ES-I3 (cell line): Measurements from ENCODE around the gene THAP8.

Experiments used
- H3K36me3 ChIP-seq: 2 replicates; pipeline ENCODE4 v1.6.1; 2013; ENCODE audit warnings: mild to moderate bottlenecking, low read length, control low read depth, moderate library complexity; ENCODE audit not compliant: insufficient read depth
- H3K4me1 ChIP-seq: 2 replicates; pipeline ENCODE4 v1.6.1; 2013; ENCODE audit warnings: mild to moderate bottlenecking, control low read depth, low read length; ENCODE audit not compliant: insufficient read depth
- H3K9ac ChIP-seq: 2 replicates; pipeline ENCODE4 v1.6.1; 2013; ENCODE audit warnings: low read depth, mild to moderate bottlenecking, low read length, moderate library complexity
- H3K9me3 ChIP-seq: 2 replicates; pipeline ENCODE4 v1.6.1; 2013; ENCODE audit warnings: mild to moderate bottlenecking, low read length, moderate library complexity; ENCODE audit not compliant: control insufficient read depth, insufficient read depth

The THAP8 gene

DNA sequence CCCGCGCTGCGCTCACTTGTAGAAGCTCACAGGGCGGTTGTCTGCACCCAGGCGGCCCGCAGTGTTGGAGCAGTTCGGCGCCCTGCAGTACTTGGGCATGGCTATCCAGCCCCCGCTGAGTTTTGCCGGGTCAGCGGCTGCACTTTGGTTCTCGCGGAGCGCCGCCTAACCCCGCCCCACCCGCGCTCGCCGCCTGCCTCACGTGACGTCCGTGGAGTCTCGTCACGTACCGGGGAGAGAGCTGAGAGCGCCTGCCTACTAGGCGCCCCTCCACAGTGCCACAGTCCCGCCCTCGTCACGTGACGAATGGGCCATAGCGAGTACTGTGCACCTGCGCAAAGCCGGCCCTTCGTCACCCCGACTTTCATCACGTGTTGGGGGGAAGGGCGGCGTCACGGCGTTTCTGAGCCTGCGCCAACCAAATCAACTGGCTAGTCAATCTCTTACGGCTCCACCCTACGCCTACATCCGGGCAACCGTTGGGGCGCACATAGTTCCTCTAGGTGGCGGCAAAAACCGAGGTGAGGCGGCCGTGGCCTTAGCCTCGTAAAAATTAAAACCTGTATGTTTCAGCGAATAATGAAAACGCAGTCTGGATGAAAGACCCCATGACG lies at the start of gene THAP8:
THAP8 (minus strand) TSS at position 167 of the 614 bp plus-strand sequence; CDS start at position 99, 68 bp downstream.
- Histone ChIP-seq H3K9ac (peak within 1 kb of the TSS; percentile 87), H3K36me3 (no peaks in the 10 kb centered on the region), H3K4me1 (peaks cover 7% of the 10 kb centered on the region), H3K9me3 (no peaks in the 10 kb centered on the region)

GRCh38 chr19:36103040-36103626 lies 49.0 kb upstream of the THAP8 start:
- Histone ChIP-seq H3K9ac (no peak overlapping the region), H3K4me1 (no peaks in the 10 kb centered on the region), H3K36me3 (peaks cover 22% of the 10 kb centered on the region; the same call in 1 of the 2 replicates), H3K9me3 (no peaks in the 10 kb centered on the region)

DNA sequence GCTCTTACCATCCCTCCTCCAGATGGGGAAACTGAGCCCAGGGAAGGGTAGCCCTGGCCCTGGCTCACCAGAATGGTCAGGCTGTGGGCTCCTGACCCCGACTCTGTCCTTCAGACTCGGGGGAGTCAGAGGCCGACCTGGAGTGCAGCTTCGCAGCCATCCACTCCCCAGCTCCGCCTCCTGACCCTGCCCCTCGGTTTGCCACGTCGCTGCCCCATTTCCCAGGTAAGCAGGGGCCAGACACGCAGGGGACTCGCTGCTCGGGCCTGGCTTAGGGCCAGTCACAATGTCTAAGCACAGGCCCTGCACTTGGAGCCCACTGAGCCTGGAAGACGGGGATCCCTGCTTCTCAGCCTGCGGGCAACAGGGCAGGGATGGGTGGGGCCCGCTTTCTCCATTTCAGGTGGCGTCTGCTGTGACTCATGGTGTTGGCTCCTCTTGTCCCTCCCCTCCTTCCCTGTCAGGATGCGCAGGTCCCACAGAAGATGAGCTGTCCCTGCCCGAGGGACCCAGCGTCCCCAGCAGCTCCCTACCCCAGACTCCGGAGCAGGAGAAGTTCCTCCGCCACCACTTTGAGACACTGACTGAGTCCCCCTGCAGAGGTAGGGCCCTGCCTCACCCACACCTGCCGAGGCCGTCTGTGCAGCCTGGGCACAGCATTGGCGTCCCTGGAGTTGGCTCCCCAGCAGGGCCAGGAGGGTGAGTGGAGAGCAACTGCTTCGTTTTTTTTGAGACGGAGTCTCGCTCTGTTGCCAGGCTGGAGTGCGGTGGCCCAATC lies 47.7 kb upstream of the THAP8 start:
- Histone ChIP-seq H3K4me1 (no peaks in the 10 kb centered on the region), H3K36me3 (peaks cover 22% of the 10 kb centered on the region; the same call in 1 of the 2 replicates), H3K9me3 (no peaks in the 10 kb centered on the region)

GRCh38 chr19:36100476-36100875 lies 46.4 kb upstream of the THAP8 start:
- no peaks in the 10 kb centered on the region for H3K4me1 ChIP-seq
- no peak overlapping the region for H3K9ac ChIP-seq
- peaks cover 22% of the 10 kb centered on the region; the same call in 1 of the 2 replicates for H3K36me3 ChIP-seq
- no peaks in the 10 kb centered on the region for H3K9me3 ChIP-seq

More for the DNA sequence above, 47.7 kb upstream of the THAP8 start:
- H3K9ac ChIP-seq = no peak overlapping the region

DNA sequence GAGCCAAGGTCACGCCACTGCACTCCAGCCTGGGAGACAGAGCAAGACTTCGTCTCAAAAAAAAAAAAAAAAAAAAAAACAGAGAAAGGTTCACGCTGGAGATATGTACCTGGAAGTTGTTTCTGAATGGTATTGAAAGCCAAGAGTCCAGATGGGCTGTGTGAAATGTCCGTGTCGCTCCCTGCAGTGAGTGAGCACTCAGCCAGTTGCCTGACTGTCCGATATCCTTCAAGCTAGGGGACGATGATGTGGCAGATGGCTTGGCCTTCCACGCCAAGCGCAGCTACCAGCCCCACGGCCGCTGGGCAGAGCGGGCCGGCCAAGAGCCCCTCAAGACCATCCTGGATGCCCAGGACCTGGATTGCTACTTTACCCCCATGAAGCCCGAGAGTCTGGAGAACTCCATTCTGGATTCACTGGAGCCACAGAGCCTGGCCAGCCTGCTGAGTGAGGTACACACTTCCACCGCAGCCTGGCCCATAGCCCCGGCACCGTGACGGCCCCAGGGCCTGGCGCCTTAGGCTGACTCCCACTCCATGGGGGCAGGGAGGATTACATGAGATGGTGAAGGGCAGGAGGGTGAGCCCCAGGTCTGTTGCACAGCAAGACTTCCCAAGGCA lies 45.2 kb upstream of the THAP8 start:
- Histone ChIP-seq H3K9ac (no peak overlapping the region), H3K9me3 (no peaks in the 10 kb centered on the region), H3K36me3 (peaks cover 18% of the 10 kb centered on the region), H3K4me1 (no peaks in the 10 kb centered on the region)

- H3K36me3 ChIP-seq = peaks cover 7% of the 10 kb centered on the region
These were observed 43.0 kb upstream of the THAP8 start for GRCh38 chr19:36097036-36097435.

DNA sequence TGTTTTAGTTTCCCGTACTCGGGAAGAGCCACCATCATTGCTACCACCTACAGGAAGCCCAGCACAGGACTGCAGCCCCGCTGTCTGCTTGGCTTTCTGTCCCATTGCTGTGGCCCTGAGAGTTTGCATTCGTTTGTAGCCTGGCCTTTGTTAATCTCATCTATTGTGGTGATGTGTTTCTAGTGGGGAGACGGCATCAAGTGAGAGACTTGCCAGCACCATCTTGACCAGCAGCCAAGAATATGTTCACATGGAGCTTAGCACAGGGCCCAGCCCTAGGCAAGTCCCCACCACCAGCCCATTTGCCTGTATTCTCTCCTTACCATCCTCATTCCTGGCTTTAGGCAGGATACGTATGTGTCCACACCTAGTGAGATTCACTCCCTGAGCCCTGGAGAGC lies 39.6 kb upstream of the THAP8 start:
- Histone ChIP-seq H3K4me1 (no peaks in the 10 kb centered on the region), H3K36me3 (peaks cover 17% of the 10 kb centered on the region), H3K9me3 (no peaks in the 10 kb centered on the region), H3K9ac (no peak overlapping the region)

More at GRCh38 chr19:36097036-36097435, 43.0 kb upstream of the THAP8 start:
- Histone ChIP-seq H3K4me1 (no peaks in the 10 kb centered on the region), H3K9me3 (no peaks in the 10 kb centered on the region), H3K9ac (no peak overlapping the region)

GRCh38 chr19:36093146-36093662 lies 39.1 kb upstream of the THAP8 start:
- no peak overlapping the region for H3K9ac ChIP-seq
- H3K4me1 ChIP-seq = no peaks in the 10 kb centered on the region
- peaks cover 19% of the 10 kb centered on the region for H3K36me3 ChIP-seq
- no peaks in the 10 kb centered on the region for H3K9me3 ChIP-seq

DNA sequence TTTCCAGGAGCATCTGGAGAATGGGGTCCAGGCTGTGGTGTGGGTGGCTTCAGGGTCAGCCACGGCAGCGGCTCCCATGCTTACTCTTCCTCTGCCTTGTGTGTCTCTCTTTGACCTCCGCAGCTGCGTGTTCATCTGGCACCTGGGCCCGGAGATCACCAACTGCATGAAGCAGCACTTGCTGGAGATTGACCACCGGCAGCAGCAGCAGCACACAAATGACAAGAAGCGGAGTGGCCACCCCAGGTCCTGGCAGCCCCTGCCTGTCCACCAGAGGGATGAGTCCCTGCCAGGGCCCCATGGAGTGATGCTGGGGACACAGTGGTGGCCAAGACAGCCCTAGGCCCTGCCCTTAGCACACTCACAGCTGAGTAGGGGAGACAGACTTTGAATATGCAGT lies 38.5 kb upstream of the THAP8 start:
- H3K4me1 ChIP-seq = no peaks in the 10 kb centered on the region
- no peak overlapping the region for H3K9ac ChIP-seq
- peaks cover 25% of the 10 kb centered on the region for H3K36me3 ChIP-seq
- H3K9me3 ChIP-seq = no peaks in the 10 kb centered on the region

- Histone ChIP-seq H3K36me3 (peaks cover 30% of the 10 kb centered on the region), H3K4me1 (no peaks in the 10 kb centered on the region), H3K9ac (no peak overlapping the region), H3K9me3 (no peaks in the 10 kb centered on the region)
These were observed 37.0 kb upstream of the THAP8 start for GRCh38 chr19:36090910-36091695.

DNA sequence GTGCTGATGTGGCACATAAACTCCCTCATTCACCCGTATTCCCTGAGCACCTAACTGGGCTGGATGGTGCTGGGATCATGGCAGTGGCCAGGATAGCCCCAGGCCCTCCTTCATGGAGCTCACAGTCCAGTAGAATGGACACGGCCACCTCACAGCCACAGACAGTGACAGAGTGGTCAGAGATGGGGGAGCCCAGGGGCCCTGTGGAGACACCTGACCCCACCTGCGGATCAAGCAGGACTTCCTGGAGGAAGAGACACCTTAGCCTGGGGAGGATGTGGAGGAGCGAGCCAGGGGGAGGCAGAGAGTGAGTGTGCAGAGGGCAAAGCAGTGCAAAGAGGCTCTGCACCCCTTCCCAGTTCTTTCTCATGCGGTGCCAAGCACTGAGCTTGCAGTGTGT lies 35.8 kb upstream of the THAP8 start:
- Histone ChIP-seq H3K9ac (no peak overlapping the region), H3K36me3 (peaks cover 30% of the 10 kb centered on the region)

GRCh38 chr19:36086326-36086725 lies 32.2 kb upstream of the THAP8 start:
- Histone ChIP-seq H3K36me3 (peaks cover 35% of the 10 kb centered on the region), H3K9me3 (no peaks in the 10 kb centered on the region), H3K9ac (no peak overlapping the region), H3K4me1 (no peaks in the 10 kb centered on the region)

More for the DNA sequence above, 35.8 kb upstream of the THAP8 start:
- Histone ChIP-seq H3K9me3 (no peaks in the 10 kb centered on the region), H3K4me1 (no peaks in the 10 kb centered on the region)

DNA sequence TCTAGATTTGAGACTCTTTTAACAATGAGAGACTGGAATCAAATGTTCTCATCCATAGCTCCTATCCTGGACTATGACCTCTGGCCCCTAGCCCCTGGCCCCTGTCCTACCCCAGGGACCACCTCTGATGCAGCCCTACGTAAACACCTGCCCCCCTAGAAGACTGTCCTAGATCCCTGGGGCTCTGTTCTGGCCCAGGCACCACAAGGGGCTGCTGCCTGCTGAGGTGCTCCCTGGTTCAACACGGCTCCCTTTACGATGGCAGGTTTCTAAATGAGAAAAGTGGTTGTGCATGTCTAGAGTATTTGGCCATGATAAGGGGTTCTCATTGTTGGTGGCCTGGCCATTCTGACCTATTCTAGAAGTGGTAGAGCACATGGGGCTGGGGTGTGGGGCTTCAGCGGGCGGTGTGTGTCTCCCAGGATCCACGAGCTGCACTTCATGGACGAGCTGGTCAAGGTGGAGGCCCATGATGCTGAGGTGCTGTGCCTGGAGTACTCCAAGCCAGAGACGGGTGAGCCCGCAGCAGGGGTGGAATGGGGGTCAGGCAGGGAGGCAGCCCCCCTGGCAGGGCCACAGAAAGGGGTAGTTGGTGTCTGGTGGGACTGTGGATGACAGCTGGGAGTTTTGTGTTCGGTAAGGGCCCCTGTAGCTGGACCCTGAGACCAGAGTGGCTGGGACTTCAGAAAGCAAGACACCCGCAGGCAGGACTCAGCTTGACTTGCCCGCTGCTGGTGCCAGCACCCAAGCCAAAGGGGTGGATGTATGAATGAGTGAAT lies 30.3 kb upstream of the THAP8 start:
- Histone ChIP-seq H3K36me3 (peaks cover 21% of the 10 kb centered on the region), H3K9ac (no peak overlapping the region), H3K9me3 (no peaks in the 10 kb centered on the region), H3K4me1 (no peaks in the 10 kb centered on the region)
